HK-2 (cell line): ENCODE results near the gene NXPE3.
"Not testable (repeated sequence)": the region's sequence is repeated elsewhere in the genome, so short reads cannot be mapped to it uniquely, and the experiment has no call there.

Source experiments
- DNase-seq: peaks from one replicate; pipeline ENCODE4 v3.0.0-alpha.2; 2018; ENCODE audit not compliant: unreplicated experiment

Gene NXPE3

GRCh38 chr3:101779047-101779821, at the start of gene NXPE3:
TSS of gene NXPE3 (plus strand) at chr3:101779211. CDS start at chr3:101785597, 6,386 bp downstream.
- peak; percentile 92 for DNase-seq

DNA sequence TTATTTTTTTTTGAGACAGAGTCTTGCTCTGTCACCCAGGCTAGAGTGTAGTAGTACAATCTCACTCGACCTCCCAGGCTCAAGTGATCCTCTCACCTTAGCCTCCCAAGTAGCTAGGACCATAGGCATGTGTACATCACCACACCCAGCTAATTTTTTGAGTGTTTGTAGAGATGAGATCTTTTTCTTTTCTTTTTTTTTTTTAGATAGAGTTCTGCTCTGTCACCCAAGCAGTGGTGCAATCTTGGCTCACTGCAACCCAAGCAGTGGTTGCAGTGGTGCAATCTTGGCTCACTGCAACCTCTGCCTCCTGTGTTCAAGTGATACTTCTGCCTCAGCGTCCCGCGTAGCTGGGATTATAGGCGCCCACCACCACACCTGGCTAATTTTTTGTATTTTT, 49.4 kb upstream of the NXPE3 start:
- DNase-seq, result no peak

GRCh38 chr3:101730839-101731238, 48.2 kb upstream of the NXPE3 start:
- no peak for DNase-seq

- DNase-seq, result no peak
Observed at GRCh38 chr3:101732240-101732641, 46.8 kb upstream of the NXPE3 start.

- no peak for DNase-seq
Observed at GRCh38 chr3:101735833-101736232, 43.2 kb upstream of the NXPE3 start.

DNA sequence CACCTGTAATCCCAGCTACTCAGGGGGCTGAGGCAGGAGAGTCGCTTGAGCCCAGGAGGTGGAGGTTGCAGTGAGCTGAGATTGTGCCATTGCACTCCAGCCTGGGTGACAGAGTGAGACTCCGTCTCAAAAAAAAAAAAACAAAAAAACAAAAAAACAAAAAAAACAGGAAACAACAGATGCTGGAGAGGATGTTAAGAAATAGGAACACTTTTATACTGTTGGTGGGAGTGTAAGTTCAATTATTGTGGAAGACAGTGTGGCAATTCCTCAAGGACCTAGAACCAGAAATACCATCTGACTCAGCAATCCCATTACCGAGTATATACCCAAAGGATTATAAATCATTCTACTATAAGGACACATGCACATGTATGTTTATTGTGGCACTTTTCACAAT, 37.1 kb upstream of the NXPE3 start:
- DNase-seq, result not testable (repeated sequence)

DNA sequence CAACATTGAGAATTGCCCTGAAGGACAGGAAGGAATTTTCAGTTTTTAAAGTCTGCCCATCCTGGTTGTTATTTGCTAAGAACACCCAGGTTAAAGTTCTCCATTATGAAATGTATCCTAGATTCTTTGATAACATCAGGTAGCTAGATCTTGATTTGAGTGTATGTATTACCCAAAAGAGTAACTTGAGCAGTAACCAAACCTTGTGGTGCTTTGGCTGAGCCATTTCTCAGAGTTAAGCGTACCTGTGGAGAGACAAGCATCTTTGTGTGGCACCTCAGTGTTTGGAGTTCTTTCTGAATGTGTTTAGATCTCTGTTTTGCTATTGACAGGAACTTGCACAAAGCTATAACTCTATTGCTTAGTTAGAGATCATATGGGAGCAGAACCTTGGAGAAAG, 34.2 kb upstream of the NXPE3 start:
- no peak for DNase-seq

GRCh38 chr3:101745934-101746333, 33.1 kb upstream of the NXPE3 start:
- DNase-seq, result not testable (repeated sequence)

GRCh38 chr3:101753386-101754113, 25.5 kb upstream of the NXPE3 start:
- not testable (repeated sequence) for DNase-seq

GRCh38 chr3:101758224-101758623, 20.8 kb upstream of the NXPE3 start:
- DNase-seq, result no peak

DNA sequence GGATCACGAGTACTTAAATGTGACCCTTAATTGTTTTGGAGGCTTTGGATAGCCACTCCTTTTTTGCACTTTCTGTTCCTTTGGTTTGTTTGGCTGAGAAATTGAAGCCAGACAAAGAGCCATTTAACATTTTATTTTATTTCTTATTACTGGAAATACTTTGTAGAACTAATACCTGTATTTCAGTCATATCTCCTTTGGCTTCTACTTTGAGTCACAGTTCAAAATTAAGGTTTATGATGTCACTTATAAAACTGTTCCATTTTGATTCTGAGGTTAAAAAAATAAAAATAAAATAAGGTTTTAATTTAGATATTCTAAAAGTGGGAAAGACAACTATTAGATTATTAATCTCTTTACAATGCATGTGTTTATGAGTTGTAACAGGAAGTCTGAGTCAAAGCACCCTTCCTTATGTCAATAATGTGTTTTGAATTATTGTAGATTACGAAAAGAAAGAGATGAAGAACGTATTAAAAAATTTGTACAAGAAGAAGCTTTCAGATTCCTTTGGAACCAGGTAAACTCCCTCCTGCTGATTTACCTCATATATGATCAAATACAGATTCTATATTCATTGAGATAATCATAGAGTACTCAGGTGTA, 16.9 kb upstream of the NXPE3 start:
- DNase-seq, result no peak

- DNase-seq, result not testable (repeated sequence)
Observed at GRCh38 chr3:101777745-101778281, 1.2 kb upstream of the NXPE3 start.

DNA sequence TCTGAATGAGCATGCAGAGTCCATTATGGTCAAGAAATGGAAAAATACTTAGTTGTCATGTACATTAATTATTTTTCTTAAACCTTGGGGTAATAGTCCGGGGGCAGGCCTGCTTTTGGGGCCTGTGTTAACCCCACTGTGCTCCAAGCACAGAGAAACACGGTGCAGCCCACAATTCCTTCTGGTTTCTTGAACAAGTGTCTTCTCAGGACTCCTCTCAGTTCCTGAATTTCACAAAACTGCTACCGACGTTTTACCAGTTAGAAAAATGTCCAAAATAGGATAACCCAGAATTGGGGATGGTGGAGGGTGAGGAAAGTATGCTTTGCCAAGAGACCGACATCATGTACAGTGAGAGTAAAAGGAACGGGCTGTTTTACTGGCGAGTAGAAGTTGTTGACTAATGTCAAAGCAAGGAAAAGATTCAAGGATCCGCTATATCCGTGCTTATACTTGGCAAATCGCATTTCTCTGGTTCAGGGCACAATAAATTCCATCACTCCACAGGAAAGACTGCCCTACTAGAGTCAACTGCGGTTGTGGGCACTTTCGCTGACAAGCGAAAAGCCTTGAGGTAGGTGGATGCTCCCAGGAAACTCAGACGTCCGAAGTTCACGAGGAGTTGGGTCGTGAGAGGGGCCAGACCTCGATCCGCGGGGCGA, 495 bp upstream of the NXPE3 start:
- no peak for DNase-seq

DNA sequence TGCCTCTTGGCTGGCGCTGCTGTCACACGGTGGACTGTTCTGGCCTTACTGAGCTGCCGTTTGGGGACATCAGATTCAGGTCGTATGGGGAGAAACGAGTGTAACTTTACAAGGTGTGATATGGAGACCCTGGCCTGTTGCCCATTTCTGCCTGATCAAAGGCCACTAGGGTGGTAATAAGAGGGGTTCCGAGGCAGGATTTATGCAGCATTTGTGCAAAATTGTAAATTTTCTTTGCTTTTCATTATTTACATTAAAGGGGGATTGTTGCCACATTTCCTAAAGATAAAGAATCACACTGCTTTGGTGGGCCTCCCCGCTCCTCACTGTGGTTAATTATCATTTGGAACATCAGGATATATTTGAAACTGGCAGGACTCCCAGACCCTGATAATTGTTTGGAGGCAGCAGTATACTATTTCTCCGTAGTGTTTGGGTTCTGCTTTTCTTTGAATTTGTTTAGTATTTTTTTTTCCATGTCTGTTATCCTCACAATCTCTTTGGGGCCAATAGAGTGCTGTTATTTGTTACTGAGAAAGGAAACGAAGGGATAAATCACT, 891 bp downstream of the NXPE3 start:
- no peak for DNase-seq

- DNase-seq, result peak; percentile 48
Observed at GRCh38 chr3:101780661-101781060, 1.6 kb downstream of the NXPE3 start.

GRCh38 chr3:101781166-101781565, 2.2 kb downstream of the NXPE3 start:
- DNase-seq, result no peak

- DNase-seq, result no peak
Observed at GRCh38 chr3:101784855-101785613, 6.0 kb downstream of the NXPE3 start.

GRCh38 chr3:101791778-101792177, 12.8 kb downstream of the NXPE3 start:
- DNase-seq, result no peak

DNA sequence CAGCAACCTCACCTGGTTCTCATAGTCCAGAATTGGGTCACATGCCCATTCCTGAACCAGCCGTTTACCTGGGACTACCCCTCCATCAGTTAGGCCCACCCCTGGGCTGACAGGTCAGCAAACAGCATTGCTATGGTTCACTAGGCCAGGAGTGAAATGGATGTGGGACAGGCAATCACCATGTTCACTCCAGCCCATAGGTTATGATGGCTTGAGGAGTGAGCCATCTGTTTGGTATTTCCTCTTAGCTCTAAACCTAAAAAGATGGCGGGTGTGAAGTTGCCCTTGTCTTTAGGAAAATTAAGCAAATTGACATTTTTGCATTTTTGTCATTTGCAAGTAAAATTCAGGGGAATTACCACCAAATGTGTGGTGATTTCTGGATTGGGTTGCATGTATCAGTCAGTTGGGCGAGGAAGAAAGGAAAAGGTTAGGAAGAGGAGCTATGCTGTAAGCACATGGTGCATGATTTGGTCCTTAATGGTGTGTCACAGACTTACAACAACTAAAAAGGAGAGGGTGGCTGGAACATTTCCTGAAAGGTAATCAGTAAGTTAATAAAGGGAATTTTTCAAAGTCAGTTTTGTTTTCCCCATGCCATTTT, 17.2 kb downstream of the NXPE3 start:
- DNase-seq, result peak; percentile 24

DNA sequence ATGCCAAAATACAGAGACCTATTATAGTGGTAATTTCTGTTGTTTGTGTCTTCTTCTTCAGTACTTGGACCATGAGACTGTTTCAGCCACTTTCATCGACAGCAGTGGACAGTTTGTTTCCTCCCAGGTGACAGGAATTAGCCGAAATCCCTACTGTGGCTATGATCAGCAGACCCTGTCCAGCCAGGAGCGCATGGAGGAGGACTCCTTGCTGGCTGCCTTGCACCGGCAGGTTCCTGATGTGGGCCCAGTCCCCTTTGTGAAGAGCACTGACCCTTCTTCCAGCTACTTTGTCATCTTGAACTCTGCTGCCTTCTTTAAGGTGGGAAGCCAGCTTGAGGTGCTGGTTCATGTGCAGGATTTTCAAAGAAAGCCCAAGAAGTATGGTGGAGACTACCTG, 22.2 kb downstream of the NXPE3 start:
- DNase-seq, result no peak
